GM19025 (cell line): ENCODE measurements around the gene NFATC2IP.
"Not testable (repeated sequence)": the region's sequence is repeated elsewhere in the genome, so short reads cannot be mapped to it uniquely, and the experiment has no call there.

Experiments
- ATAC-seq: cut with Tn5 transposase; IDR thresholded peaks from one replicate; pipeline ENCODE4 v1.9.1; 2021; ENCODE audit warnings: mild to moderate bottlenecking, low read depth, moderate library complexity; ENCODE audit not compliant: unreplicated experiment

NFATC2IP gene

DNA sequence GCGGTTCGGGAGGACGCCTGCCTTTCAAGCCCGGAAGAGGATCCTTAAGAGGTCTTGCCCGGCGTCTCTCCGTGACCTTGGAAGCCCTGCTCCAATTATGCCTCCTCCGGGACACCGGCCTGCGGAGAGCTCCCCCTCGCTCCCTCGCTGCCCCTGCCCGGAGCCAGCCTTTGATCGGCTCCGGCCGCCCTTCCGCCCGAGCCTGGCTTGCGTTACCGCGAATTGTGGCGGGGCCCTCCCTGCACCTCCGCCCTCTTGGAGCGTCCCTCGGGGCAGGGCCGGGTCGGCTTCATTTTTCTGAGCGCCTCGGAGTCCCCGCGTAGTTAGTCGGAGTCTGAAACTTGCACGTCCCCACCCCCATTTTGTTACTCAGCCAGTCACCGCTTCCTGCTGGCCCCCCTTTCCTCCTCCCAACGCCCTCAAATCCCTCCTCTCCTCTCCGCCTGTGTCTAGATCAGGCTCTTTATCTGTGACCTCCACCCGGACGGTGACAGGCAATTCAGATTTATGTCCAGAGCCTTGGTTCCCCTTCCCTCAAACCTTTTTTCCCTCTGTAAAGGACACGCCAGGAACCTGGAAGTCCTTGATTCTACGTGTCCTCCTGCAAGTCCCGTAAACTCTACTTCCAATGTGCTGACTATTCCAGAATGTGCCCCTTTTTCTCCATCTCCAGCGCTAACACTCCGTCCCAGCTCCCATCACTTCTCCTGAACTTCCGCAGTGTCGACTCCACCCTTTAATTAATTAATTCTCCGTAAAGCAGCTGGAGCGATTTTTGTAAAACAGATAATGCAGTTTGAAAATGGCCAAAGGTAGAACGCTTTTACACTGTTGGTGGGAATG is 25.1 kb upstream of the NFATC2IP start:
- ATAC-seq = peak; percentile 22

DNA sequence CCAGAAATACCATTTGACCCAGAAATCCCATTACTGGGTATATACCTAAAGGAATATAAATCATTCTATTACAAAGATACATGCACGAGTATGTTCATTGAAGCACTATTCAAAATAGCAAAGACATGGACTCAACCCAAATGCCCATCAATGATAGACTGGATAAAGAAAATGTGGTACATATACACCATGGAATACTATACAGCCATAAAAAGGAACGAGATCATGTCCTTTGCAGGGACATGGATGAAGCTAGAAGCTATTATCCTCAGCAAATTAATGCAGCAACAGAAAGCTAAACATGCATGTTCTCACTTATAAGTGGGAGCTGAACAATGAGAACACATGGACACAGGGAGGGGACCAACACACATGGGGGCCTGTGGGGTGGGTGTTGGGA is 24.5 kb upstream of the NFATC2IP start:
- not testable (repeated sequence) for ATAC-seq

DNA sequence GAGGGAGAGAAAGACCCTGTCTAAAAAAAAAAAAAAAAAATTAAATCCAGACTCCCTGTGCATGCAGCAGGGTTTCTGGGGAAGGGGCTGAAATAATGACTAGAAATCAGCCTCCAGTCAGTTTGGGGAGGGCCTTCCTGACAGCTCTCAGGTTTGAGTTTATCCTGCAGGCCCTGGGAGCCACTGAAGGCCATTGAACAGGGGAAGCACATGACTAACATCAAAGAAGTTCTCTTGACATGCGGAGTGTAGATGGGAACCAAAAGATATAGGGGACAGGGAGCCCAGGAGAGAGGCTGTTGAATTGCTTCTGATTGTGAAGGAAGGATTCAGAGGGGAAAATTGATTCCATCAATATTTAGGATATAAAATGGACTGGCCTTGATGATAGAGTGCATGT is 22.9 kb upstream of the NFATC2IP start:
- ATAC-seq = no peak

GRCh38 chr16:28930203-28930602 is 20.5 kb upstream of the NFATC2IP start:
- ATAC-seq = no peak

DNA sequence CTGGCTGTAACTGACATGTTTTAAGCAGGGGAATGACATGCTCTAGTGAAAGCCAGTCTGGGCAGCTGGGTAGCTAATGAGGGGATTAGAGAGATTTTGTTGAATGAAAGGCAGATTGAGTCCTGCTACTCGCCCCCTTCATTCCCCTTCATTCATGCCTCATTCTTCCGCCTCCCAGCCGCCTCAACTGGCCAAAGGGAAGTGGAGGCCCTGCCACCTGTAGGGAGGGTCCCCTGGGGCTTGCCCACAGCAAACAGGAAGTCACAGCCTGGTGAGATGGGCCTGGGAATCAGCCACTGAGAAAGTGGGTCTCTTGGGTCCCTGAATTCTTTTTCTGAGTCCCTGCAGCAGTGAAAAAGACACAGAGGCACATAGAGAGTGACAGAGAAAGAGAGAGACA is 20.1 kb upstream of the NFATC2IP start:
- peak; percentile 55 for ATAC-seq

- no peak for ATAC-seq
Observed at GRCh38 chr16:28931801-28932225, 18.9 kb upstream of the NFATC2IP start, which contains the start of gene CD19. Gene CD19 (plus strand): TSS chr16:28931971. CDS start chr16:28932001, 30 bp downstream.

- no peak for ATAC-seq
Observed at GRCh38 chr16:28932339-28933141, 18.2 kb upstream of the NFATC2IP start.

DNA sequence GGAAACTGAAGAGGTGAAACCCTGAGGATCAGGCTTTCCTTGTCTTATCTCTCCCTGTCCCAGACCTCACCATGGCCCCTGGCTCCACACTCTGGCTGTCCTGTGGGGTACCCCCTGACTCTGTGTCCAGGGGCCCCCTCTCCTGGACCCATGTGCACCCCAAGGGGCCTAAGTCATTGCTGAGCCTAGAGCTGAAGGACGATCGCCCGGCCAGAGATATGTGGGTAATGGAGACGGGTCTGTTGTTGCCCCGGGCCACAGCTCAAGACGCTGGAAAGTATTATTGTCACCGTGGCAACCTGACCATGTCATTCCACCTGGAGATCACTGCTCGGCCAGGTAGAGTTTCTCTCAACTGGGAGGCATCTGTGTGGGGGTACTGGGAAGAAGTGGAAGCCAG is 17.6 kb upstream of the NFATC2IP start:
- ATAC-seq = no peak

DNA sequence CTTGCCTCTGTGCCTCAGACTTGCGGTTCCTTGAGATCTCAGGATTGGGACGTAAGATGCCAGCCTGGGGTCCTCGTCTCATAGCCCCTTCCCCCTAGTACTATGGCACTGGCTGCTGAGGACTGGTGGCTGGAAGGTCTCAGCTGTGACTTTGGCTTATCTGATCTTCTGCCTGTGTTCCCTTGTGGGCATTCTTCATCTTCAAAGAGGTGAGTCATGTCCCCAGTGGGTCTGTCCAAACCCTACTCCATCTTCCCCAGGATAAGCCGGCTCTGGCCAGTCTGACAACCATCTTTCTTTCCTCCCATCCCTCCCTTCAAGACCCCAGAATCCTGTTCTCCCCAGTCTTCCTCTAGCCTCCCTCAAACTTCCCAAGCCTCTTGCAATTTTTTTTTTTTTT is 15.4 kb upstream of the NFATC2IP start:
- ATAC-seq = no peak

GRCh38 chr16:28935924-28936783 is 14.6 kb upstream of the NFATC2IP start:
- ATAC-seq = peak; percentile 74

DNA sequence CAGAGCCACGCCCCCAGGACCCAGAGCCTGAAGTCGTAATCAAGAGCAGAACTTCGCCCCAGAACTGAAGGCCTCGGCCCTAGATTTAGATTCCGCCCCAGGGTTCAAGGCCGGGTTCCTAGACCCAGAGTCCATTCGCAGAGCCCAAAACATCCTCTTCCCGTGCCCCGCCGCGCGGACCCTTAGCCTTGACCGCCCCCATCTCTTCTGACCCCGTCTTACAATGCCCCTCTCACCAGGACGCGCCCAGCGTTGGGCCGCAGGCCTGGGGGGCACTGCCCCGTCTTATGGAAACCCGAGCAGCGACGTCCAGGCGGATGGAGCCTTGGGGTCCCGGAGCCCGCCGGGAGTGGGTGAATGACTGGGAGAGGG is 14.0 kb upstream of the NFATC2IP start:
- no peak for ATAC-seq

DNA sequence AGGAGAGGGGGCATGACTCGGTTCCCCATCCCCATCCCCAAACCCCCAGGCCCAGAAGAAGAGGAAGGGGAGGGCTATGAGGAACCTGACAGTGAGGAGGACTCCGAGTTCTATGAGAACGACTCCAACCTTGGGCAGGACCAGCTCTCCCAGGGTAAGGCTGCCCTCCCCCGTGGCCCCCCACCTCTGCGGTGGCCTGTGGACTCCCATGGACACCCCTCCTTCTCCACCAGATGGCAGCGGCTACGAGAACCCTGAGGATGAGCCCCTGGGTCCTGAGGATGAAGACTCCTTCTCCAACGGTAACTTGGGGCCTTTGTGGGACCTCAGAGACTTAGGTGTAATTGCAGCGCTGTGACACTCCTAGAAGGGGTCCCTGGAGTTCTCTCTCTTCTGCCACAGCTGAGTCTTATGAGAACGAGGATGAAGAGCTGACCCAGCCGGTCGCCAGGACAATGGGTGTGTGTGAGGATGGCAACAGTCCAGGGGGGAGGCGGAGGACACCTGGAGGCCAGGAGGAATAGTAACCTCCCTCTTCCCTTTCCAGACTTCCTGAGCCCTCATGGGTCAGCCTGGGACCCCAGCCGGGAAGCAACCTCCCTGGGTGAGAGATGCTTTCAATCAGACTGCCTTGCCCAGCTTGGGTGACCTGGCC is 13.4 kb upstream of the NFATC2IP start:
- ATAC-seq = no peak

DNA sequence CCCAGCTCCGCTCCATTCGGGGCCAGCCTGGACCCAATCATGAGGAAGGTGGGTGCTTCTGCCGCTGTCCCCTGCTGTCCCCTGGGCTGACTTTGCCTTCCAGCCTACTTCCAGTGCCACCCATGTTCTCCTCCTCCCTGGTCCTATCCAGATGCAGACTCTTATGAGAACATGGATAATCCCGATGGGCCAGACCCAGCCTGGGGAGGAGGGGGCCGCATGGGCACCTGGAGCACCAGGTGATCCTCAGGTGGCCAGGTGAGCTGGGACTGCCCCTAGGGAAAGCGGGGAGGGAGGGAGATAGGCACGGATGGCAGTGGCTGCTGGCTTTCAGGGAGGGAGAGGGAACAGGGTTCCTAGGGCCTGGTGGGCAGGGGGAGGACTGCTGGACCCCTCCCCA is 12.0 kb upstream of the NFATC2IP start:
- no peak for ATAC-seq

DNA sequence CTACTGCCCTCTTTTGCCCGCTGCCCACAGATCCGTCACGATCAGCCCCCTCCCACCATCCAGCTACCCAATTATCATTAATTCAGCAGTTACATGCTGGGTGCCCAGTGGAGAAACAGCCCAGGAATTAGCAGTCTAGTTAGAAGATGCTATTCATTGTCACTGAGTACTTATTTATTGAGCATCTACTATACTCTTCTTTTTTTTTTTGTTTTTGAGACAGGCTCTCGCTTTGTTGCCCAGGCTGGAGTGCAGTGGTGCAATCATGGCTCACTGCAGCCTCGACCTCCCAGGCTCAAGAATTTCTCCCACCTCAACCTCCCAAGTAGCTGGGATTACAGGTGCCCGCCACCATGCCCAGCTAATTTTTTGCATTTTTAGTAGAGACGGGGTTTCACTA is 10.9 kb upstream of the NFATC2IP start:
- not testable (repeated sequence) for ATAC-seq

DNA sequence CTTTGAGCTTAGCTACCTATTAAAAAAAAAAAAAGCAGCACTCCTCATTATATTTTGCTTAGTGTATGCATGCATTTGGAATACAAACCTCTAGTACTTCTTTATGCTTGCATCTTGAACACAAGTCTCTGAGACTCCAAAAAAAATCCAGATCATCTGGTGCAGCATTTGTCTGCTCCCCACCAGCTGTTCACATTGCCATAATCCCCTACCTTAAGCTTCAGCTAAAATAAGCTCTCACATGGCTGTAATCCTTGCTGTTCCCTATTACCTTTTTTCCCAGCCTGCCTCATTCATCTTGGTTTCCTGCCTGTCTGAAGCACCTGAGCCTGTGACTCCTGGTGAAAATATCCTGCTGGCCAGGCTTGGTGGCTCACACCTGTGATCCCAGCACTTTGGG is 7.5 kb upstream of the NFATC2IP start:
- no peak for ATAC-seq

GRCh38 chr16:28946681-28947080 is 4.1 kb upstream of the NFATC2IP start:
- ATAC-seq = no peak

GRCh38 chr16:28951410-28951943 is 740 bp downstream of the NFATC2IP start:
- peak; percentile 6 for ATAC-seq

GRCh38 chr16:28958216-28958615 is 7.5 kb downstream of the NFATC2IP start:
- no peak for ATAC-seq

DNA sequence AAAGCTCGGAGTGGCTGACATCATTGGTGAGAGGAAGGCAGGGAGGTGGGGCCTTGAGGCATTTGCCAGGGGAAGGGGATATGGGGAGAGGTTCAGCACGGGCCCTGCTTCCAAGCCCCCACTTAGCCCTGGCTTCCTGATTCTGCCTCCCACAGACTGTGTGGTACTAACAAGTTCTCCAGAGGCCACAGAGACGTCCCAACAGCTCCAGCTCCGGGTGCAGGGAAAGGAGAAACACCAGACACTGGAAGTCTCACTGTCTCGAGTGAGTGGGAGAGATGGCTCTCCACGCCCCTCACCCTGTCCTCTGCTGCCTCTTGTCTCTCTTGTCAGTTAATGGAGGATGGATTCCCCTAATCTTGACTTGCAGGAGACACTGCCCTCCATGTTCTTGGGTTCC is 8.1 kb downstream of the NFATC2IP start:
- no peak for ATAC-seq

GRCh38 chr16:28964072-28964471 is 13.3 kb downstream of the NFATC2IP start:
- ATAC-seq = no peak
